GM21528 (cell line): ENCODE measurements around the gene ARPC1A.
"Not testable (repeated sequence)": the region's sequence is repeated elsewhere in the genome, so short reads cannot be mapped to it uniquely, and the experiment has no call there.

ENCODE experiments used
- ATAC-seq: cut with Tn5 transposase; IDR thresholded peaks from one replicate; pipeline ENCODE4 v1.9.1; 2021; ENCODE audit warnings: mild to moderate bottlenecking, moderate library complexity; ENCODE audit not compliant: unreplicated experiment, low FRiP score

ARPC1A gene

GRCh38 chr7:99325592-99326407 lies at the start of gene ARPC1A:
ARPC1A (plus strand) TSS chr7:99325898; CDS start chr7:99333354, 7,456 bp downstream.
- ATAC-seq: peak; percentile 87

GRCh38 chr7:99278180-99278579 lies 47.5 kb upstream of the ARPC1A start:
- no peak for ATAC-seq

- ATAC-seq: not testable (repeated sequence)
Observed at GRCh38 chr7:99284165-99284564, 41.5 kb upstream of the ARPC1A start.

GRCh38 chr7:99287779-99288534 lies 37.7 kb upstream of the ARPC1A start:
- ATAC-seq: no peak

- no peak for ATAC-seq
Observed at GRCh38 chr7:99289185-99289584, 36.5 kb upstream of the ARPC1A start.

- not testable (repeated sequence) for ATAC-seq
Observed at GRCh38 chr7:99290148-99290547, 35.5 kb upstream of the ARPC1A start.

- ATAC-seq: no peak
Observed at GRCh38 chr7:99290980-99291607, 34.6 kb upstream of the ARPC1A start.

GRCh38 chr7:99292127-99292526 lies 33.6 kb upstream of the ARPC1A start:
- no peak for ATAC-seq

- no peak for ATAC-seq
Observed at GRCh38 chr7:99293167-99293566, 32.5 kb upstream of the ARPC1A start.

- ATAC-seq: no peak
Observed at GRCh38 chr7:99293650-99294049, 32.0 kb upstream of the ARPC1A start.

- ATAC-seq: no peak
Observed at GRCh38 chr7:99296471-99296870, 29.2 kb upstream of the ARPC1A start.

- no peak for ATAC-seq
Observed at GRCh38 chr7:99301496-99301895, 24.2 kb upstream of the ARPC1A start.

GRCh38 chr7:99305473-99306260 lies 20.0 kb upstream of the ARPC1A start:
- ATAC-seq: no peak

GRCh38 chr7:99308461-99309074 lies 17.1 kb upstream of the ARPC1A start:
- ATAC-seq: no peak

GRCh38 chr7:99309111-99309510 lies 16.6 kb upstream of the ARPC1A start:
- no peak for ATAC-seq

- no peak for ATAC-seq
Observed at GRCh38 chr7:99310004-99310403, 15.7 kb upstream of the ARPC1A start.

GRCh38 chr7:99311702-99312101 lies 14.0 kb upstream of the ARPC1A start:
- no peak for ATAC-seq

- no peak for ATAC-seq
Observed at GRCh38 chr7:99312316-99313203, 13.1 kb upstream of the ARPC1A start.

GRCh38 chr7:99313204-99313573 lies 12.5 kb upstream of the ARPC1A start:
- ATAC-seq: no peak
